HCT116 (cell line): ENCODE measurements around the gene PLA2G5. TPM values are rescaled to one million over a fixed set of nuclear protein-coding genes. Genes with fewer than 3 reads are reported as not detected.

ENCODE experiments used
- total RNA-seq: library from RNA; stranded (reverse); gene quantifications from one replicate; pipeline ENCODE4 v1.2.1, GENCODE V29; 2021; ENCODE audit not compliant: unreplicated experiment

Gene PLA2G5
- total RNA-seq, 1 experiment from 2014 or later, result not detected

Other genes with a start within 250 kb of the PLA2G5 start
- gene OTUD3, start 187.8 kb upstream of the PLA2G5 start, total RNA-seq, result 15.0 TPM
- not detected for gene PLA2G2E, start 146.6 kb upstream of the PLA2G5 start, total RNA-seq
- gene PLA2G2A, start 90.6 kb upstream of the PLA2G5 start, total RNA-seq, result not detected
- gene PLA2G2D, start 49.3 kb downstream of the PLA2G5 start, total RNA-seq, result not detected
- 0.12 TPM for gene PLA2G2F, start 69.1 kb downstream of the PLA2G5 start, total RNA-seq
- gene UBXN10, start 115.9 kb downstream of the PLA2G5 start, total RNA-seq, result not detected
- gene PLA2G2C, start 116.3 kb downstream of the PLA2G5 start, total RNA-seq, result not detected
- not detected for gene VWA5B1, start 220.7 kb downstream of the PLA2G5 start, total RNA-seq